ENCODE measurements around the gene LILRB4.

DNA sequence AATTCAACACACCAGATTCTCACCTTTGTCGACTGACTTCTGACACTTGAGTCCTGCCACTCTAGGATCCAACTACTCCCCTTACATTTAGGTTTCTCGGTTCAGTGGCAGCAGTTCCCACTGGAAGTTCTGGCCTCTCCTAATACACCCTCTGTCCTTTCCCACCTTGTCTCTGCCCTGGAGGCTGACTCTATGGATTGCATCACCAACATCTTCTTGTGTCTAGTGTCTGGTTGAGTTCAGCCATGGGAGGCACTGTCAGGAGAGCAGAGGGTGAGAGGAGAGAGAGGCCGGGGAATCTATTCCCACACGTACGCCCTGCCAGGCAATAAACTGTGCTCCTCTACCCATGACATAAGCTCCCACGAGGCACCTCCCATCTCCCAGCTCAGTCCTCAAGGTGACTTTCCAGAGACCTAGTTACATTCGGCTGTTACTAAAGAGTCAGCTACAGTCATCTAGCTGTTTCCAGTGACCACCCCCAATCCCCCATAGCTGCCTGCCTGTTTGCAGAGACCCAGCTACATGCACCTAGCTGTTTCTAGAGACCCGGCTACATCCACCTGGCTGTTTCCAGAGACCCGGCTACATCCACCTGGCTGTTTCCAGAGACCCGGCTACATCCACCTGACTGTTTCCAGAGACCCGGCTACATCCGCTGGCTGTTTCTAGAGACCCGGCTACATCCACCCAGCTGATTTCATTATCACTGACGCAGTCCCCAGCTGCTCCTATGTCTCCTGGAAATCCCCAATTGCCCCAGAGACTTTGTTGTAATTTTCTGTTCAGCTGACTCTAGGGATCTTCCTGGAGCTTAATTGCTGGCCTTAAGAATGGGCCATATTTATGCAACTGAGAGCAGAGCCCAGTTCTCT is 8.1 kb upstream of the LILRB4 start:
- TF ChIP-seq, protein P1, sequence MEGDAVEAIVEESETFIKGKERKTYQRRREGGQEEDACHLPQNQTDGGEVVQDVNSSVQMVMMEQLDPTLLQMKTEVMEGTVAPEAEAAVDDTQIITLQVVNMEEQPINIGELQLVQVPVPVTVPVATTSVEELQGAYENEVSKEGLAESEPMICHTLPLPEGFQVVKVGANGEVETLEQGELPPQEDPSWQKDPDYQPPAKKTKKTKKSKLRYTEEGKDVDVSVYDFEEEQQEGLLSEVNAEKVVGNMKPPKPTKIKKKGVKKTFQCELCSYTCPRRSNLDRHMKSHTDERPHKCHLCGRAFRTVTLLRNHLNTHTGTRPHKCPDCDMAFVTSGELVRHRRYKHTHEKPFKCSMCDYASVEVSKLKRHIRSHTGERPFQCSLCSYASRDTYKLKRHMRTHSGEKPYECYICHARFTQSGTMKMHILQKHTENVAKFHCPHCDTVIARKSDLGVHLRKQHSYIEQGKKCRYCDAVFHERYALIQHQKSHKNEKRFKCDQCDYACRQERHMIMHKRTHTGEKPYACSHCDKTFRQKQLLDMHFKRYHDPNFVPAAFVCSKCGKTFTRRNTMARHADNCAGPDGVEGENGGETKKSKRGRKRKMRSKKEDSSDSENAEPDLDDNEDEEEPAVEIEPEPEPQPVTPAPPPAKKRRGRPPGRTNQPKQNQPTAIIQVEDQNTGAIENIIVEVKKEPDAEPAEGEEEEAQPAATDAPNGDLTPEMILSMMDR (IDR thresholded peaks at IDR 0.05; ENCODE audit: insufficient read depth, low read depth, low read length): no peak
- no peak for TF ChIP-seq EZH2 (IDR thresholded peaks at IDR 0.05; ENCODE audit: insufficient read depth, low read length)

Measured in astrocyte (in vitro differentiated cells and primary cell).